H1 (cell line): Measurements from ENCODE around the gene FGFR2. TPM values are rescaled to one million over a fixed set of nuclear protein-coding genes. Genes with fewer than 3 reads are reported as not detected.

ENCODE experiments used
- CTCF ChIA-PET: fragments of 300-600 bp; sonication (Branson Sonifier 250); formaldehyde crosslinking; loops from one replicate; lab custom pipeline; 2021; ENCODE audit not compliant: partially characterized antibody; lab: Charles Lee
- POLR2A ChIA-PET: fragments of 300-600 bp; sonication (Branson Sonifier 250); formaldehyde crosslinking; loops from one replicate; lab custom pipeline; 2021; ENCODE audit warnings: inconsistent platforms; ENCODE audit not compliant: partially characterized antibody; lab: Charles Lee
- DNase-seq, 2 experiments: peaks; one replicate each; pipeline versions ENCODE4 v3.0.0 to v3.0.0-alpha.2; 2010 to 2022; ENCODE audit warnings: low spot score in 2 of 2, low read depth in 1 of 2, mixed read lengths in 1 of 2
- FAIRE-seq: peaks from 2 replicates; lab custom pipeline; 2011; peaks lifted over from hg19 to GRCh38; lab: Jason Lieb, UNC
- H2AFZ ChIP-seq: 2 replicates; pipeline ENCODE4 v1.8.1; 2012; ENCODE audit warnings: low read length, inconsistent platforms
- H2AK5ac ChIP-seq: 2 replicates; pipeline ENCODE4 v1.6.1; 2013; ENCODE audit warnings: low read depth, low read length
- H2BK120ac ChIP-seq: replicated peaks from 2 replicates; pipeline ENCODE3; 2013; ENCODE audit warnings: low read depth, low read length, inconsistent platforms
- H2BK12ac ChIP-seq: 2 replicates; pipeline ENCODE4 v1.6.1; 2013; ENCODE audit warnings: low read depth, low read length
- H2BK15ac ChIP-seq: 2 replicates; pipeline ENCODE4 v1.6.1; 2013; ENCODE audit warnings: low read length
- H2BK20ac ChIP-seq: 2 replicates; pipeline ENCODE4 v1.6.1; 2013; ENCODE audit warnings: low read length
- H2BK5ac ChIP-seq: 2 replicates; pipeline ENCODE4 v1.6.1; 2013; ENCODE audit warnings: low read depth, low read length
- H3K14ac ChIP-seq: 2 replicates; pipeline ENCODE4 v1.6.1; 2013; ENCODE audit warnings: inconsistent platforms; ENCODE audit not compliant: insufficient read length
- H3K18ac ChIP-seq: 2 replicates; pipeline ENCODE4 v1.6.1; 2013; ENCODE audit warnings: low read length; ENCODE audit errors: extremely low read depth
- H3K23ac ChIP-seq: 2 replicates; pipeline ENCODE4 v1.6.1; 2013; ENCODE audit warnings: inconsistent platforms; ENCODE audit not compliant: insufficient read length
- H3K23me2 ChIP-seq: 2 replicates; pipeline ENCODE4 v1.6.1; 2013; ENCODE audit warnings: low read depth, low read length
- H3K27ac ChIP-seq: 2 replicates; pipeline ENCODE4 v1.6.1; 2011; ENCODE audit warnings: low read depth, low read length, inconsistent platforms
- H3K27me3 ChIP-seq, 4 experiments: replicated peaks in 1 of 4; 1 replicate in 1 of 4; 2 replicates in 3 of 4; pipeline versions ENCODE4 v1.6.1 to v1.8.1; 2011 to 2013; ENCODE audit warnings: low read length in 3 of 4, mild to moderate bottlenecking in 3 of 4, inconsistent platforms in 2 of 4, mixed read lengths in 2 of 4, moderate library complexity in 1 of 4; ENCODE audit not compliant: control insufficient read depth in 3 of 4, insufficient read depth in 3 of 4; ENCODE audit errors: extremely low read depth in 1 of 4
- H3K36me3 ChIP-seq, 4 experiments: 2 replicates each; pipeline versions ENCODE4 v1.6.1 to v1.8.1; 2011 to 2013; ENCODE audit warnings: mild to moderate bottlenecking in 4 of 4, low read length in 3 of 4, moderate library complexity in 2 of 4, control low read depth in 1 of 4, inconsistent platforms in 1 of 4; ENCODE audit not compliant: insufficient read depth in 4 of 4, control insufficient read depth in 2 of 4
- H3K4ac ChIP-seq: replicated peaks from 2 replicates; pipeline ENCODE3; 2013; ENCODE audit warnings: low read length, low read depth, mixed read lengths, inconsistent platforms; ENCODE audit not compliant: insufficient read length
- H3K4me1 ChIP-seq, 4 experiments: replicated peaks in 1 of 4; 1 replicate in 1 of 4; 2 replicates in 3 of 4; pipeline versions ENCODE4 v1.6.1 to v1.8.1; 2011 to 2013; ENCODE audit warnings: low read length in 3 of 4, inconsistent platforms in 2 of 4, mixed read lengths in 1 of 4; ENCODE audit not compliant: insufficient read depth in 4 of 4, control insufficient read depth in 3 of 4
- H3K4me2 ChIP-seq, 2 experiments: 2 replicates each; pipeline versions ENCODE4 v1.6.1 to v1.8.1; 2011 to 2013; ENCODE audit warnings: low read depth in 2 of 2, low read length in 2 of 2, control low read depth in 1 of 2, inconsistent platforms in 1 of 2, mild to moderate bottlenecking in 1 of 2; ENCODE audit not compliant: insufficient read depth in 1 of 2
- H3K4me3 ChIP-seq, 4 experiments: fragments of 200-600, 300-600 bp in 1 of 4; sonication (generic), shearing (Covaris generic), sonication (Bioruptor Twin) in 1 of 4; 2 replicates each; pipeline versions ENCODE4 v1.5.1 to v1.8.1; 2011 to 2016; ENCODE audit warnings: low read length in 4 of 4, low read depth in 3 of 4, control low read depth in 2 of 4, inconsistent platforms in 2 of 4, mild to moderate bottlenecking in 2 of 4, mixed read lengths in 1 of 4, moderate library complexity in 1 of 4; ENCODE audit not compliant: insufficient read depth in 2 of 4; ENCODE audit errors: extremely low read depth in 1 of 4
- H3K56ac ChIP-seq: replicated peaks from 2 replicates; pipeline ENCODE3; 2013; ENCODE audit warnings: low read depth, mild to moderate bottlenecking, mixed read lengths, low read length, inconsistent platforms; ENCODE audit not compliant: insufficient read length
- H3K79me1 ChIP-seq: 2 replicates; pipeline ENCODE4 v1.6.1; 2013; ENCODE audit warnings: low read depth, low read length, control low read depth
- H3K79me2 ChIP-seq, 2 experiments: 2 replicates each; pipeline versions ENCODE4 v1.6.1 to v1.8.1; 2012 to 2013; ENCODE audit warnings: low read length in 2 of 2, mild to moderate bottlenecking in 2 of 2, inconsistent platforms in 1 of 2; ENCODE audit not compliant: insufficient read depth in 2 of 2, control insufficient read depth in 1 of 2
- H3K9ac ChIP-seq, 4 experiments: replicated peaks in 1 of 4; 1 replicate in 1 of 4; 2 replicates in 3 of 4; pipeline versions ENCODE4 v1.6.1 to v1.8.1; 2011 to 2013; ENCODE audit warnings: low read depth in 3 of 4, low read length in 3 of 4, control low read depth in 2 of 4, mild to moderate bottlenecking in 2 of 4, moderate library complexity in 2 of 4, inconsistent platforms in 1 of 4; ENCODE audit errors: extremely low read depth in 1 of 4
- H3K9me3 ChIP-seq, 2 experiments: 2 replicates each; pipeline versions ENCODE4 v1.6.1 to v1.8.1; 2012 to 2013; ENCODE audit warnings: mild to moderate bottlenecking in 2 of 2, moderate library complexity in 2 of 2, control low read depth in 1 of 2, inconsistent platforms in 1 of 2, low read depth in 1 of 2, low read length in 1 of 2, mixed read lengths in 1 of 2; ENCODE audit not compliant: insufficient read depth in 2 of 2
- H4K20me1 ChIP-seq, 2 experiments: replicated peaks in 1 of 2; 2 replicates each; pipeline versions ENCODE3 to v1.8.1; 2011 to 2013; ENCODE audit warnings: inconsistent platforms in 2 of 2, low read length in 2 of 2, mild to moderate bottlenecking in 1 of 2; ENCODE audit not compliant: insufficient read depth in 2 of 2, control insufficient read depth in 1 of 2
- H4K5ac ChIP-seq: 2 replicates; pipeline ENCODE4 v1.6.1; 2013; ENCODE audit warnings: low read length, low read depth, mixed read lengths, inconsistent platforms; ENCODE audit not compliant: insufficient read length
- H4K8ac ChIP-seq: 2 replicates; pipeline ENCODE4 v1.8.0; 2013; ENCODE audit warnings: mild to moderate bottlenecking, moderate library complexity, low read length, inconsistent platforms; ENCODE audit not compliant: insufficient read depth; ENCODE audit errors: extremely low read depth
- H4K91ac ChIP-seq: replicated peaks from 2 replicates; pipeline ENCODE3; 2013; ENCODE audit warnings: low read length, mixed read lengths, inconsistent platforms; ENCODE audit not compliant: insufficient read length
- CBX8 ChIP-seq: fragments of 300-800, 300-1000 bp; sonication (generic); IDR thresholded peaks from 2 replicates; pipeline ENCODE4 v1.7.1; 2016; ENCODE audit warnings: low read depth, low read length, borderline replicate concordance
- EP300 ChIP-seq, 2 experiments: IDR thresholded peaks; 1 replicate in 1 of 2; 2 replicates in 1 of 2; pipeline ENCODE4 v1.6.1; 2011 to 2012; ENCODE audit warnings: low read depth in 2 of 2, low read length in 2 of 2, mild to moderate bottlenecking in 2 of 2, borderline replicate concordance in 1 of 2, inconsistent platforms in 1 of 2, moderate library complexity in 1 of 2
- JUND ChIP-seq: IDR thresholded peaks from 2 replicates; pipeline ENCODE4 v1.6.1; 2011; ENCODE audit warnings: mild to moderate bottlenecking, improper control_type of control experiment, low read length
- NANOG ChIP-seq: IDR thresholded peaks from 2 replicates; pipeline ENCODE4 v1.6.1; 2011; ENCODE audit warnings: low read length, low read depth, mild to moderate bottlenecking, inconsistent platforms; ENCODE audit not compliant: insufficient read depth, poor library complexity, severe bottlenecking
- PHF8 ChIP-seq: fragments of 200-600 bp; sonication (generic); conservative IDR thresholded peaks from 2 replicates; pipeline ENCODE4 v1.7.1; 2012; ENCODE audit warnings: low read depth, mild to moderate bottlenecking, inconsistent platforms, low read length, moderate library complexity
- POLR2AphosphoS5 ChIP-seq: IDR thresholded peaks from 2 replicates; pipeline ENCODE4 v1.6.1; 2011; ENCODE audit warnings: low read depth, low read length
- RNF2 ChIP-seq: fragments of 200-900, 300-1000 bp; sonication (generic); IDR thresholded peaks from 2 replicates; pipeline ENCODE4 v1.7.1; 2016; ENCODE audit warnings: borderline replicate concordance, low read depth, mild to moderate bottlenecking, antibody characterized with exemption, low read length; ENCODE audit not compliant: poor library complexity, severe bottlenecking; ENCODE audit errors: missing control alignments
- SIN3A ChIP-seq, 2 experiments: IDR thresholded peaks in 1 of 2; conservative IDR thresholded peaks in 1 of 2; 2 replicates each; pipeline ENCODE4 v1.6.1; 2011 to 2012; ENCODE audit warnings: low read length in 2 of 2, improper control_type of control experiment in 1 of 2, low read depth in 1 of 2, mild to moderate bottlenecking in 1 of 2
- WGBS, 2 experiments: shearing (Covaris generic) in 1 of 2; methylation state at CpG; one replicate each; pipeline versions ENCODE4 v1.1.6 to v1.1.7; 2013 to 2015; ENCODE audit warnings: low lambda C conversion rate in 2 of 2, mixed read lengths in 2 of 2, inconsistent platforms in 1 of 2, low coverage in 1 of 2, missing lambda C conversion rate in 1 of 2; ENCODE audit not compliant: insufficient replicate concordance in 2 of 2, insufficient coverage in 1 of 2, insufficient read length in 1 of 2; ENCODE audit errors: extremely low coverage in 1 of 2, missing lambda C conversion rate in 1 of 2; 5-methylcytosine and 5-hydroxymethylcytosine counted together
- polyA plus RNA-seq, 7 experiments: library from polyadenylated mRNA; depleted of rRNA in 3 of 7; stranded (reverse) in 5 of 7; unstranded in 2 of 7; fragments of >200 nt in 5 of 7; fragments of 200-250 nt in 2 of 7; gene quantifications; 1 replicate in 5 of 7; 2 replicates in 1 of 7; 4 replicates in 1 of 7; pipeline versions ENCODE4 v1.2.1 to v1.2.3, GENCODE V29; 2011 to 2013; ENCODE audit warnings: missing spikeins in 2 of 7, mixed read lengths in 2 of 7
- total RNA-seq: library from RNA; stranded (reverse); fragmentation: NEBNext Ultra II Directional; extraction: Animal tissue kit (Norgen Biotek cat#: 25700); gene quantifications from 2 replicates; pipeline ENCODE4 v1.2.1, GENCODE V29; 2021

FGFR2 gene
- total and polyA plus RNA-seq, 2 of the 8 experiments (the other 6 are each of a cell fraction or from before 2014, with no cell fraction given) = 50.2 to 81.2 TPM

GRCh38 chr10:121572859-121573537, 25.2 kb downstream of the FGFR2 start:
- no peaks in the 10 kb centered on the region for H3K23me2 ChIP-seq
- no peak overlapping the region for H3K27ac ChIP-seq
- peaks cover 22% of the 10 kb centered on the region for H3K79me1 ChIP-seq
- no peak overlapping the region for H3K4ac ChIP-seq
- no peak for DNase-seq
- no peak overlapping the region for H3K18ac ChIP-seq
- H3K4me3 ChIP-seq = no peak overlapping the region
- H3K79me2 ChIP-seq = peaks cover 62 to 95% of the 10 kb centered on the region in 2 experiments
- no peak overlapping the region for H2AFZ ChIP-seq
- H3K23ac ChIP-seq = no peak overlapping the region
- H2AK5ac ChIP-seq = no peak overlapping the region
- FAIRE-seq = no peak
- no peak overlapping the region for H2BK12ac ChIP-seq
- H3K4me1 ChIP-seq = peaks cover 17 to 35% (median 29%) of the 10 kb centered on the region in 4 experiments
- TF ChIP-seq JUND (no peak), POLR2AphosphoS5 (no peak), PHF8 (no peak), RNF2 (no peak), CBX8 (no peak), NANOG (no peak), EP300 (IDR thresholded peaks at IDR 0.05; ENCODE audit: borderline replicate concordance in 1 of 2, low read depth in 2 of 2, low read length in 2 of 2) (no peak), SIN3A (conservative IDR thresholded peaks at IDR 0.05 in 1 of 2, IDR thresholded peaks at IDR 0.05 in 1 of 2; ENCODE audit: low read depth in 1 of 2, low read length in 2 of 2) (no peak)
- H4K91ac ChIP-seq = no peak overlapping the region
- H4K8ac ChIP-seq = no peak overlapping the region
- no peaks in the 10 kb centered on the region for H3K27me3 ChIP-seq
- H4K20me1 ChIP-seq = peaks cover 46 to 47% of the 10 kb centered on the region in 2 experiments
- ChIA-PET CTCF (interaction anchor here (0.6 to 1.0 kb wide), 3 partner anchors 19 to 36 kb away, joined by 3 to 4 read pairs (median 4); no protein-coding TSS in a partner anchor), POLR2A (interaction anchor here (0.9 to 1.6 kb wide), 3 partner anchors 10 to 74 kb away, joined by 3 to 4 read pairs (median 3); no protein-coding TSS in a partner anchor)
- H2BK20ac ChIP-seq = no peak overlapping the region
- H3K14ac ChIP-seq = no peak overlapping the region
- H2BK120ac ChIP-seq = no peak overlapping the region
- 91% methylated on average over 14 of the region's 14 CpGs; no CpG with 5 or more reads in 1 of the 2 experiments for WGBS, 2 experiments
- H2BK5ac ChIP-seq = no peak overlapping the region
- H3K9ac ChIP-seq = no peak overlapping the region
- peaks cover 0 to 29% (median 0%) of the 10 kb centered on the region in 4 experiments; a peak in 3 of 8 replicates for H3K36me3 ChIP-seq
- H3K9me3 ChIP-seq = no peaks in the 10 kb centered on the region
- H2BK15ac ChIP-seq = no peak overlapping the region
- H3K4me2 ChIP-seq = no peak overlapping the region; a peak in 1 of 4 replicates
- H3K56ac ChIP-seq = no peak overlapping the region
- no peak overlapping the region for H4K5ac ChIP-seq
